Colon (tissue), 2 donors: Measurements from ENCODE around the gene RBM47.

ENCODE experiments used
- FAIRE-seq: peaks from 2 replicates; lab custom pipeline; 2012; peaks lifted over from hg19 to GRCh38; lab: Jason Lieb, UNC
- donor health status: control.
- donor health status: control.

RBM47 gene

GRCh38 chr4:40586729-40587128 lies 42.9 kb downstream of the RBM47 start:
- no peak for FAIRE-seq

GRCh38 chr4:40586034-40586433 lies 43.6 kb downstream of the RBM47 start:
- no peak for FAIRE-seq

GRCh38 chr4:40585201-40585799 lies 44.4 kb downstream of the RBM47 start:
- no peak for FAIRE-seq

- FAIRE-seq: no peak
Observed at GRCh38 chr4:40584517-40585141, 45.0 kb downstream of the RBM47 start.

- FAIRE-seq: no peak
Observed at GRCh38 chr4:40583850-40584439, 45.7 kb downstream of the RBM47 start.

- FAIRE-seq: no peak
Observed at GRCh38 chr4:40582413-40582812, 47.3 kb downstream of the RBM47 start.

GRCh38 chr4:40581254-40582140 lies 48.2 kb downstream of the RBM47 start:
- FAIRE-seq: no peak

- no peak for FAIRE-seq
Observed at GRCh38 chr4:40579983-40580382, 49.7 kb downstream of the RBM47 start.

GRCh38 chr4:40577588-40578253 lies 51.9 kb downstream of the RBM47 start:
- FAIRE-seq: no peak

- peak; percentile 91 for FAIRE-seq
Observed at GRCh38 chr4:40576651-40577480, 52.8 kb downstream of the RBM47 start.

GRCh38 chr4:40575846-40576245 lies 53.8 kb downstream of the RBM47 start:
- no peak for FAIRE-seq

- no peak for FAIRE-seq
Observed at GRCh38 chr4:40573593-40574311, 55.9 kb downstream of the RBM47 start.

- no peak for FAIRE-seq
Observed at GRCh38 chr4:40572692-40573310, 56.9 kb downstream of the RBM47 start.

- FAIRE-seq: no peak
Observed at GRCh38 chr4:40571208-40571607, 58.5 kb downstream of the RBM47 start.

- FAIRE-seq: no peak
Observed at GRCh38 chr4:40570348-40571077, 59.2 kb downstream of the RBM47 start.

GRCh38 chr4:40564815-40565483 lies 64.7 kb downstream of the RBM47 start:
- no peak for FAIRE-seq

GRCh38 chr4:40564004-40564403 lies 65.7 kb downstream of the RBM47 start:
- no peak for FAIRE-seq

GRCh38 chr4:40563401-40563800 lies 66.3 kb downstream of the RBM47 start:
- FAIRE-seq: no peak

GRCh38 chr4:40562681-40563080 lies 67.0 kb downstream of the RBM47 start:
- no peak for FAIRE-seq
